Large intestine (tissue), 3 donors: ENCODE results near the gene DCST1. TPM values are rescaled to one million over a fixed set of nuclear protein-coding genes. Genes with fewer than 3 reads are reported as not detected.
A peak's percentile ranks its signal among the peaks of the same experiment; 100 is the strongest.

Experiments used
- DNase-seq, 2 donors: peaks; one replicate each; pipeline versions ENCODE4 v3.0.0 to v3.0.0-alpha.2; 2013
- H3K27ac ChIP-seq: one replicate; pipeline ENCODE4 v1.5.1; 2013; ENCODE audit warnings: low read length
- H3K27me3 ChIP-seq: 2 replicates; pipeline ENCODE4 v1.6.1; 2013; ENCODE audit warnings: low read length; ENCODE audit not compliant: control insufficient read depth, insufficient read depth
- H3K36me3 ChIP-seq: 2 replicates; pipeline ENCODE4 v1.6.1; 2013; ENCODE audit warnings: low read length; ENCODE audit not compliant: control insufficient read depth, insufficient read depth
- H3K4me1 ChIP-seq: one replicate; pipeline ENCODE4 v1.6.1; 2013; ENCODE audit warnings: low read length; ENCODE audit not compliant: control insufficient read depth, insufficient read depth
- H3K4me3 ChIP-seq: one replicate; pipeline ENCODE4 v1.5.1; 2013; ENCODE audit warnings: low read length
- H3K9me3 ChIP-seq: one replicate; pipeline ENCODE4 v1.6.1; 2013; ENCODE audit warnings: mild to moderate bottlenecking, low read depth, low read length, moderate library complexity; ENCODE audit not compliant: control insufficient read depth
- WGBS: methylation state at CpG from one replicate; pipeline ENCODE4 v1.1.5; 2013; ENCODE audit warnings: low lambda C conversion rate; ENCODE audit not compliant: insufficient coverage; 5-methylcytosine and 5-hydroxymethylcytosine counted together
- polyA plus RNA-seq: library from polyadenylated mRNA; unstranded; fragments of 120-200 nt; gene quantifications from one replicate; pipeline ENCODE4 v1.2.1, GENCODE V29; 2013

The DCST1 gene
- polyA plus RNA-seq, 1 donor = 0.88 TPM

- no peak overlapping the region for H3K4me3 ChIP-seq
- H3K27me3 ChIP-seq = peaks cover 37% of the 10 kb centered on the region
- H3K9me3 ChIP-seq = peaks cover 11% of the 10 kb centered on the region
- WGBS = no CpG with 5 or more reads among the region's 1 CpG
- peaks cover 44% of the 10 kb centered on the region for H3K4me1 ChIP-seq
- H3K36me3 ChIP-seq = no peaks in the 10 kb centered on the region
- DNase-seq = no peak
- H3K27ac ChIP-seq = no peak overlapping the region
These were observed 42.7 kb downstream of the DCST1 start for GRCh38 chr1:155076371-155076770.

DNA sequence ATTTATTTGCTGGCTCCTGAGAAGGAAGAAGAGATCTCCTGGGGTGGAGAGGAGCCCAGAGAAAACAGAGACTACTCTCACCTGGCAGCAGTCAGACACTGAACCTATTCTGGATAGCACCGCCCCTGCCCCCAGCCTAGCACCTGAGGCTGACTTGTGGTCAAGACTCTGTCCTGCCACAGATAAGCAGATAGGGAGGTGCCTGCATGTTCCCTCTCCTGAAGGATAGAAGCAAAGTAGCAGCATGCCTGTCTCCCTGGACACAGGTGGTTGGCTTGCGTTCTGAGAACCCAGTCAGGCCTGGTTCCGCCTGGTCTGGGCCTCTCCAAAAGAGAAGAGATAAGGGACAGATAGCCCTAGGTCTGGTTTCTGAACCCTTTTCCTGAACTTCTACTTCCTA lies 43.7 kb downstream of the DCST1 start:
- H3K27me3 ChIP-seq = peaks cover 43% of the 10 kb centered on the region
- peaks cover 42% of the 10 kb centered on the region for H3K4me1 ChIP-seq
- H3K36me3 ChIP-seq = no peaks in the 10 kb centered on the region
- no peak overlapping the region for H3K4me3 ChIP-seq
- WGBS = no CpG with 5 or more reads among the region's 3 CpGs
- no peak overlapping the region for H3K27ac ChIP-seq
- H3K9me3 ChIP-seq = peaks cover 13% of the 10 kb centered on the region
- DNase-seq = peak in 1 of 2 donors; percentile 34

DNA sequence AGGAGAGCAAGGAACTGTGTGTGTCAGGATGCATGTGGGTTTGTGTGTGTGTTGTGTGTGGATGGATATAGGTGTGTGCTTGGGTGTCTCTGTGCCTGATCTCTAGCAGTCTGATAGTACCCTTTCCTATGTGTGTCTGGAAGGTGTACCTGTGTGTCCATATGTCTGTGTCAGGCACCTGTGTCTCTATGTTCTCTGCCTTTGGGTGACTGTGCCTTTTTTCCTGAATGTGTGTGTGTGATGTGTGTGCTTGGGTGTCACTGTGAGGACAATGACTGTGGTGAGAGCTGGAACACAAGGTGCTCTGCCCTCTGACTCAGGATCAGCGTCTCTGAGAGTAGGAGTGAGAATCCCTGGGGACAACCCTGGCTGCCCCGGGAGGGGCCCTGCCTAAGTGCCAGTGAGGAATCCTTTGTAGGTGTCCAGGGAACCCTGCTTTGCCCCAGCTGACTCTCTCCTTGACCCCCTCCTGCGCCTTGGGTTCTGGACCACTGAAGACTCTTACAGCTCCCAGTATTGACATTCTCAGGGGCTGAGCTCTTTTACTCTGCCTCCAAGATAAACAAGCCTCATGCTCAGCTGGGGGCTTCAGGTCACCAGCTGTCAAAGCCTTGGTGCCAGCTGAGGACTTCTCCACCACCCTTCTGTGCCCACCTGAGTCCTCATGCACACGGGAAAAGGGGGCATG lies 44.3 kb downstream of the DCST1 start:
- Histone ChIP-seq H3K27ac (no peak overlapping the region), H3K4me1 (peaks cover 47% of the 10 kb centered on the region), H3K4me3 (no peak overlapping the region), H3K36me3 (no peaks in the 10 kb centered on the region), H3K9me3 (peaks cover 13% of the 10 kb centered on the region), H3K27me3 (peaks cover 45% of the 10 kb centered on the region)
- DNase-seq = peak in 1 of 2 donors; percentile 64
- no CpG with 5 or more reads among the region's 4 CpGs for WGBS

- H3K4me1 ChIP-seq = peaks cover 54% of the 10 kb centered on the region
- DNase-seq = peak in 1 of 2 donors; percentile 79
- peak within 1 kb of the TSS; percentile 40 for H3K4me3 ChIP-seq
These were observed 45.0 kb downstream of the DCST1 start, which contains the start of gene EFNA3 for GRCh38 chr1:155078469-155079209. Gene EFNA3, plus strand, starts transcription at chr1:155078837. Its CDS starts 105 bp downstream, at chr1:155078942.

GRCh38 chr1:155079210-155079486 lies 45.5 kb downstream of the DCST1 start:
- no peak overlapping the region for H3K27ac ChIP-seq
- DNase-seq = no peak
- H3K4me3 ChIP-seq = peak overlapping the region; percentile 40
- no peaks in the 10 kb centered on the region for H3K36me3 ChIP-seq
- no CpG with 5 or more reads among the region's 10 CpGs for WGBS
- H3K27me3 ChIP-seq = peaks cover 53% of the 10 kb centered on the region
- H3K4me1 ChIP-seq = peaks cover 60% of the 10 kb centered on the region
- H3K9me3 ChIP-seq = peaks cover 13% of the 10 kb centered on the region

More at GRCh38 chr1:155078469-155079209, 45.0 kb downstream of the DCST1 start, which contains the start of gene EFNA3:
- WGBS = no CpG with 5 or more reads among the region's 59 CpGs
- H3K9me3 ChIP-seq = peaks cover 13% of the 10 kb centered on the region
- peaks cover 48% of the 10 kb centered on the region for H3K27me3 ChIP-seq
- no peak within 1 kb of the TSS for H3K27ac ChIP-seq
- H3K36me3 ChIP-seq = no peaks in the 10 kb centered on the region

GRCh38 chr1:155079487-155080311 lies 46.1 kb downstream of the DCST1 start:
- Histone ChIP-seq H3K4me3 (peak overlapping the region; percentile 42), H3K27me3 (peaks cover 53% of the 10 kb centered on the region), H3K36me3 (no peaks in the 10 kb centered on the region), H3K27ac (no peak overlapping the region), H3K4me1 (peaks cover 64% of the 10 kb centered on the region), H3K9me3 (peaks cover 13% of the 10 kb centered on the region)
- DNase-seq = peak in 1 of 2 donors; percentile 48
- no CpG with 5 or more reads among the region's 67 CpGs for WGBS

- no peaks in the 10 kb centered on the region for H3K36me3 ChIP-seq
- H3K9me3 ChIP-seq = peaks cover 13% of the 10 kb centered on the region
- H3K4me3 ChIP-seq = peak overlapping the region; percentile 42
- WGBS = no CpG with 5 or more reads among the region's 71 CpGs
- DNase-seq = peak in 1 of 2 donors; percentile 72
- peaks cover 66% of the 10 kb centered on the region for H3K4me1 ChIP-seq
- H3K27ac ChIP-seq = no peak overlapping the region
- H3K27me3 ChIP-seq = peaks cover 53% of the 10 kb centered on the region
These were observed 46.9 kb downstream of the DCST1 start for GRCh38 chr1:155080312-155081228.

DNA sequence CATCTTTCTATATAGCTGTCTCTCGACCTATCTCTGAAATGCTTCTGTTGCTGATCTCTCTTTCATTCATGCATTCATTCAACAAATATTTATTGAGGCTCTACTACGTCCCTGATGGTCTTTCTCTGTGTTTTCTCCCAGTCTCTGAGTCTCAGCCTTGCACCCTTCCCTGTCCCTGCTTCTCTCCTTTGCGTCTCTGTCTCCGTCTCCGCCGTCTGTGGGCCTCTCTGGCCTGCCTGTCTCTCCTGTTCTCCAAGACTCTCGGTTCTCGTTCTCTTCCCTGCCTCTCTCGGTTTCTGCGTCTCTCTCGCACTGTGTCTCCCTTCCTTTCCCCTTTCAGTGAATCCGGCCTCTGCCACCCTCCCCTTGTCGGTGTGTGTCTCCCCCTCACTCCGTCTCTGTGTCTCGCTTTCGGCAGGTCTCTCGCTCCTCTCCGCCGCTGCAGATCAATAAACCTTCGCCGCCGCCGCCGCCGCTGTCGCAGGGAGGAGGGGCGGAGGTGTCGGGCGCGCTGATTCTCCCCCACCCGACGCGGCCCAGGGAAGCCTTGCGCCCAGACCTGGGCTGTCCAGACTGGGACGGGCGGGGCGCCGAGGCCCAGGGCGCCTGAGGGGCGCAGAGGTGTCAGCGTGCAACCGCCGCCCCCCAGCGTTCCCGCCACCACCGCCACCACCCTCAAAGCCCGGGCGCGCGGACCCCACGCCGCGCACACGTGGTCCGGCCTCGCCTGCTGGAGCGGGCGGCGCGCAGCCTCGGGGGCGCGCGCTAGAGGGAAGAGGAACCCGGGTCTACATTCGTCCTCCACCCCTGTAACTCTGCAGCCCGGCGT lies 48.1 kb downstream of the DCST1 start:
- 5% methylated on average over 12 of the region's 68 CpGs for WGBS
- peak overlapping the region; percentile 42 for H3K4me3 ChIP-seq
- peaks cover 53% of the 10 kb centered on the region for H3K27me3 ChIP-seq
- peak in 1 of 2 donors; percentile 66 for DNase-seq
- H3K9me3 ChIP-seq = peaks cover 13% of the 10 kb centered on the region
- H3K27ac ChIP-seq = no peak overlapping the region
- H3K36me3 ChIP-seq = no peaks in the 10 kb centered on the region
- peaks cover 74% of the 10 kb centered on the region for H3K4me1 ChIP-seq
